Measurements from ENCODE around the gene APC.

The APC gene

DNA sequence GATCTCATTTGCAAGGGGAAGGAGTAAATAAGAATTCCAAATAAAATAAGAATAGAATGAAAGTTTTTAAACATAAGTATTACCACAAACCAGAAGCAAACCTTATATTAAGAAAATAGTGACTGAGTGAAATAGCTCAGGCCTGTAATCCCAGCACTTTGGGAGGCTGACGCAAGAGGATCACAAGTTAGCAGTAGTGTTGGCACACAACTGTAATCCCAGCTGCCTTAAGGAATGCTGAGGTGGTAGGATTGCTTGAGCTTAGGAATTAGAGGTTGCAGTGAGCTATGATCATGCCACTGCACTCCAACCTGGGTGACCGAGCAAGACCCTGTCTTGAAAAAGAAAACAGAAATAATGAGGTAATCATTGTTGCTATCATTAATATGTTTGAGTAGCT, 47.0 kb downstream of the APC start:
- DNase-seq (ENCODE audit: low read depth in 2 of 2), result no peak

DNA sequence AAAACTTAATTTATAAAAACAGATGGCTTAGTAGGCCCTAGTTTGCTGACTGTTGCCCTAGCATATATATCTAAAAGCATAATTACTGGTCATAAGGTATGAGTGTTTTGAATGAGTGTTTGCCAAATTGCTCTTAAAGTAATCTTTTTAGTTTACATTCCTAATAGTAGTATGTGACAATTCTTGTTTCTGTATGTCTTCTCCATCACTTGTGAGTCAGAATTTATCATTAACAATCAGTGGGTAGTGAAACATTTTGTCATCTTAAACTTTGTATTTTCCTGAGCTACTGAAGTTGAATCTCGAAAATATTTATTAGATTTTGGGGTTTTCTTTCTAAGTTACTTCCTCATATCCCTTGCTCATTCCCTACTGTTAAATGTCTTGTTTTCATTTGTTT, 49.6 kb downstream of the APC start:
- DNase-seq (ENCODE audit: low read depth in 2 of 2), result no peak

DNA sequence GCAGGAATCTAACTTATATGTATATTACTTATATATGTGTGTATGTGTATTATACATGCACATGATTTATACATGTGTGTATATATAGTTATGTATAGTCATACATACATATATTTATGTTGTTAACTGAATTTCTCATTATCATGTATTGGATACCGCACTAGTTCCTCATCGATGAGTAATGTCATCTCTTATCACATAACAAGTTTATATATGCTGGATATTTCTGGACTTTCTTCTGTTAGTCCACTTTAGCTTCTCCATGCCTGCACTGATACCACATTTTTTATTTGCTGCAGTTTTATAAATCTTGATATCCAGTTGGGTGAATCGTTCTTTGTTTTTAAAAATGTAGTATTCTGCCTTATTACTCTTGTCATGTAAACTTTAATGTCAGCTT, 50.2 kb downstream of the APC start:
- no peak for DNase-seq (ENCODE audit: low read depth in 2 of 2)

DNA sequence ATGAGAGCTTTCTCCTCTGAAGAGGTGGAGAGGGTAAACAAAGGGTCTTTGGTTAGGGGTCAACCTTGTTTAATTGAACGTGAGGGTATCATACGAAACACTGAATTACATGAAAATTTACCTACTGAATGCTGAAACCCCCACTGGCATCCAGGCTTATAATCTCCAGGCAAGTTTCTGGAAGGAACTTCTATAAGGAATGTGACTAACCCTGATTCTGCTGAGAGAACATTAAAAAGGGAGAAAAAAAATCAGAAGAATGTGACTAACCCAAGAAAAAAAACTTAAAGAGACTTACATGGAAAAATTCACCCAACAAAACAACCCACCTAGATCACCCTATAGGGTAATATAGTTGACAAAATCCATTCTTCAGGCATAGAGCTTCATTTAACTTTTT, 55.5 kb downstream of the APC start:
- DNase-seq (ENCODE audit: low read depth in 2 of 2), result no peak

DNA sequence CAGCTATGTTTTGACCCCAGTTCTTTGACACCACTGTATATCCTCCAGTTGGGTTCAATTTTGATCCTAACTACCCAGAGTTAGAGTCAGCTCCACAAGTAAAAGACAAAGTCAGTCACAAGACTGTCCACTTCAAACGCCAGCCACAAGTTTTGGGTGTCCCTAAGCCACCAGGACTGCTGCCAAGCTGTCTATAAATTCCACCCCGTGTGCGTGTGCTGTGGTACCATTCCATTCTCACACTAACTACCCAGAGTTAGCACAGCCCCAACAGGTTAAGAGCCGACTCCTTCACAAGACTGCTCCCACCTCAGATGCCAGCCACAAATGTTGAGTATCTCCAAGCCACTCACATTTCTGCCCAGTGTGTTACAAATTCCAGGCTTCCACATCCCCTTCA, 56.7 kb downstream of the APC start:
- DNase-seq (ENCODE audit: low read depth in 2 of 2), result no peak

DNA sequence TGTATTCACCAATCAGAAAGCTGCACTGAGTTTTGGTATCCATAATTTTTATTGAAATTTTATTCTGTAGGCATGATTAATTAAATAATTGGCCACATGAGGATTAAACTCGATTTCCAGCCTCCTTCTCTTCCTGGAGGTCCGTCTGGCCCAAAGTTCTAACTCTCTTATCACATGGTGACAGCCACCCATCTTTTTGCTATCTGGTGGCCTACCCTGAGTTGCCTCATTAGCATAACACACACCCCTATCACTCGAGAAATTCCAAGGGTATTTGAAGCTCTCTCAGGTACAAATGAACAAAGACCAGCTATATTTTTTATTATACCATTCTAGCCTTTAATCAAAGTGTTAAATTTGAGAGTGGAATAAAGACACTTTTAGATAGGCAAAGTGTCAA, 57.7 kb downstream of the APC start:
- no peak for DNase-seq (ENCODE audit: low read depth in 2 of 2)

DNA sequence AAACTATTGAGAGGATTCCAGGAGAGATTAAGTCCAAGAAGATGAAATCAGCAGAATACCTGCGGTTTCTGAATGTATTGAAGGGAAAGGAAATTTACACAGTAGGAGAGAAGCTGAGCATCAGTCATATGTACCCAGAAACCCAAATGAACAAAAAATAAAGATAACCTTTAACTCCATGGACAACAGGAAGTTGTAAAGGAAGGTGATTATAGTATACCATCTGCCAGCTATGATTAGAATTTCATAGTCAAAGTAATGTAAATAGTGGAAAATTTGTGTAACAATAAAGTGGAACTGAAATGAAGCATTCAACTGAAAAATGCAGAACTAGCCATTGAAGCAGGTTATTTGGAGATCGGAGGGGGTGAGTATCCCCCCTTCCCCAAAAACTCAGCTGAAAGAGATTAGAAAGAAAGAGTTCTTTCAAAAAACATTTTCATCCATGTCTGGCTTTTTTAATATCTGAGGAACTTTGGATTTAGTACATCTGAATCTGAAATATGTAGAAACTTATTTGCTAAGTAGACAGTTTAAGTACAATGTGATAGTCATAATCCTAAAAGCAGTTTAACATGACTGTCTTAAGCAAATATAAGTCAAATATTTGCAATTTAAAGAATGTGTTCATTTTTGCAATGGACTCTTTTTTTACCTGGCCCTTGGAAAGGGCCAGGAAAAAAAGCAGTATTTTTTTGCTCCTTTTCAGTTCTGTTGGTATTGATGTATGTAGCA, 58.4 kb downstream of the APC start:
- DNase-seq (ENCODE audit: low read depth in 2 of 2), result no peak

DNA sequence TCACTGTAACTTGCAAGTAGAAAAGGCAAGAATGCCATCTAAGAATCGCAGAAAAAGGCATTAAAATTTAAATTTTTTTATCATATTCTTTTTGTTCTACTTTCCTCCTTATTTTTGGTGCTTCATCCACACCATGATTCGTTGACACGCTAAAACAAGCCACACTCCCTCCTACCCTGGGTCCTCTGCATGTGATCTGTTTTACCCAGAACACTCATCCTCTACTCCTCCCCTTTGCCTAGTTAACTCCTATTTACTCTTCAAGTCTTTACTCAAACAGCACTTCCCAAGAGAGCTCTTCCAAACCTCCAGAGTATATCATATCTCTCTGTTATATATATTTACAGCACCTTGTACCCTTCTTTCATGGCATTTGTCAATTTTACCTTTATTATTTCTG, 62.0 kb downstream of the APC start:
- no peak for DNase-seq (ENCODE audit: low read depth in 2 of 2)

DNA sequence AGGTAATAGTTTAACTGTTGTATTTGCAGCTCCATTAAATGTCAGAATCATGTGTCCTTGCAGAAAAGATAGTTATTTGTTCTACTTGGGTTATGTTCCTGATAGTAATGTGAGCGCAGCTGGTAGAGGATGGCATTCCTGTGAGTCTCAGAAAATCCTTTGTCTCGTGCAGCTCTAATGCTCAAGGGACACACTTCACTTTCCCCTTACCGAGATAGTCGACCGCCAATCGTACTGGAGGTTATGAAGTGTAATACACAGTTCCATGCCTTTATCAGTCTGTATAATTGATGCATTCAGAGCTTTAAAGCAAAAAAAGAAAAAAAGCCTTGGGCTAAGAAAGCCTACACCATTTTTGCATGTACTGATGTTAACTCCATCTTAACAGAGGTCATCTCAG, 63.2 kb downstream of the APC start:
- no peak for DNase-seq (ENCODE audit: low read depth in 2 of 2)

DNA sequence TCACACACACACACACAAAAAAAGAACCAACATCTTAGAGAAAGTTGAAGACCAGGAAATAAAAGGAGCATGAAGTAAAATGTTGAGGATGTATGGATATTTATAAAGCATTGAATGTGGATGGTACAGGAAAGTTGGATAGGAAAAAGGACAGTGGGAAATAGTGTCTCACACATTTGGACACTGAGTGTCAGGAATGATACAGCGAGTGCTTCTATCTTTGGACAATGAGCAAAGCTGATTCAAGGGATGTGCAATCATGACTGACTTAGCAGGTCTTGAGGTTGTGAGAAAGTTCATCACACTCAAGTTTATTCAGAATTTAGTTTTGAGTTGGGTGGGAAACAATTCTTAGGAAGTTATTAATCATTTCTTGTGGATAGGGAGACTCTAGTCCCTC, 73.3 kb downstream of the APC start:
- DNase-seq (ENCODE audit: low read depth in 2 of 2), result no peak

DNA sequence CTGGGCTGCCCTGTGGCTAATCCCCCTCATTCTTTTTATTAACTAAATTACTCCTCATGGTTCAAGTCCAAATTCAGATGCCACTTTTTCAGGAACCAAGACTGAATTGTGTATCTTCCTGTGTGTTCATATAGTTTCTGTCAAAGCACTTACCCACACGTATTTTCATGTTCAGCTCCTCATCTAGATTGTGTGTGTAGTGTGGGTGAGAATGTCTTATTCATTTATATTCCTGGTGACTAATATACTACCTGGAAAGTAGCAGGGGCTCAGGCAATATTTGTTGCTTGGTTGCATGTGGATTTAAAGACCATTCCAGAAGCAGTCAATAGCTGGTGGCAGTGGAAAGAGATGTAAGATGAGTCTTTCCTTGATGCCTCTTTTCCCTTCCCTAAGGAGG, 74.9 kb downstream of the APC start:
- DNase-seq (ENCODE audit: low read depth in 2 of 2), result no peak

DNA sequence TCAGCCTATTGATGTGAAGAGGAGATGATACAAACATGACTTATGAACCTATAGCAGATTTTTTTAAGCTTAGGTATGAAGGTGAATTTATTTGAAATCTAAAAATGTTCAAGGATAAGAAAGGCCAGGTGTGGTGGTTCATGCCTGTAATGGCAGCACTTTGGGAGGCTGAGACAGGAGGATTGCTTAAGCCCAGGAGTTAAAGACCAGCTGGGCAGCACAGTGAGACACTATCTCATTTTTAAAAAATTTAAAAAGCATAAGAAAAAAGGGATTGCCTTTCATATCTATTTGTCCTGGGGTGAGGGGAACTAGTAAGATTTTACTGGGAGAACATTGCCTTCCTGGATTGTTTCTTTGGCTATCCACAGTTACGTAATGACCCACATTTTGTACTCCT, 82.6 kb downstream of the APC start:
- no peak for DNase-seq (ENCODE audit: low read depth in 2 of 2)

DNA sequence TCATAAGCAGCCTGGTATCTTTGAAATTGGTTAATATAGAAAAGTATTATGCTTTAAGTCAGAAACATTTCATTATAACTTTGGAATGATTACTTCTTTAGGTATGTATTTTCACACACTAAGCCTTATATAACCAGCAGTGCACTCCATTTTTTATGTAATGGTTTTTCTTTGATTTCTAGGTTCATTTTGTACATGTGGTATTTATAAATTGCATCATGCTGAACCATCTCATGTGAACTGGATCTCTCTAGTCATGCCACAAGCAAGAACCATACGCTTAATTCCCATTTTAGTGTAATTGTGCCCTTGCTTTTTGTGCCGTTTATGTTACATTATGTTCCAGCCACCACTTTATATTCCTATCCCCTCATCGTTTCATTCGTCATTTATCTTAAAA, 84.8 kb downstream of the APC start:
- no peak for DNase-seq (ENCODE audit: low read depth in 2 of 2)

DNA sequence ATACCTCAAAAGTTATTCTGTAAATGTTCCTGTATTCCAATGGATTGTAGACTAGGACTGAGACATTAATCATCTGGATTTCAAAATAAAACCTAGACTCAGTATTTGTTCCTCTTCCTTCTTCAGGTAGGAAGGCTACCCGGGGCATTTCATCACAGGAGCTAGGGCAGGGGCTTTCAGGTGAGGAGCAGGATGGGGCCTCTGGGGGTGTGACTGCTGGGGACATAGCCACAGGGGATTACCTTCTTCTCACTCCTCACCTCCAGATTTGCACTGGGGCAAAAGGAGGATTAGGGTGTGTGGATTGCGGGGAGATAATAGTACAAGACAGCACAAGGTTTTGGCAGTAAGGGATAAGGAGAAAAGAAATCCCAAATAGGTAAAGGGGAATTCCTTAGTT, 85.5 kb downstream of the APC start:
- DNase-seq (ENCODE audit: low read depth in 2 of 2), result no peak

DNA sequence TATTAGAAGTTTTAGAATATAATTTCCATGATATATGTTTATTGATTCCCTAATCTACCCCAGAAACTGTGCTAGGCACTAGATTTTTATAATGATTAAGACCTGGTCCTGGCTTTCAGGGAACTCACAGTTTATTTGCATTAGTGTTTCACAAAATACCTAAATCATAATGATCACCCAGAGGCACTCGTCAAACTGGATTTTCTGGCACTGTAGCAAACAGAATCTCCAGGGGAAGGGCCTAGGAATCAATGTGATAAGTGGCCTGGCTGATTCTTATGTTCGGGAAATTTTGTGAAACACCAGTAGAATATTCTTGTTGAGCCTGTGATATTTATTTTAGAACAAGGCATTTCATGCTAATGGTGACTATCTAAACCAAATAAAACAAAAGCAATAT, 86.0 kb downstream of the APC start:
- no peak for DNase-seq (ENCODE audit: low read depth in 2 of 2)

DNA sequence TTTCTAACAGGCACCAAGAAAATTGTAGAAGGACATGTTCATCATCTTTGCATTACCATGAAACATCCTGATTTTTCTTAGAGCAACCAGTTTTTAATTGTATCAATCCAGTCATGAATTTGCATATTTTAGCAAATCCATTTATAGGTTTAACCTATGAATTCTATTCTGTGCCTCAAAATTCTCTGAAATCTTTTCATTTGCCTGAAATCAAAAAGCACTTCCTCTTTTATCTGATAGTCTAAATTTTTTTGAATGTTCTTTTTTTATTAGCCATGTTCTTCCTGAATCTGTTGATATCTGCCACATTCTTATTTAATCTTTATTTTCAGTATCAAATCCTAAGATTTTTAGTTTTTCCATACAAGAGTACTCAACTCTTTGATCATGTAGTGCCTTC, 86.5 kb downstream of the APC start:
- DNase-seq (ENCODE audit: low read depth in 2 of 2), result no peak

DNA sequence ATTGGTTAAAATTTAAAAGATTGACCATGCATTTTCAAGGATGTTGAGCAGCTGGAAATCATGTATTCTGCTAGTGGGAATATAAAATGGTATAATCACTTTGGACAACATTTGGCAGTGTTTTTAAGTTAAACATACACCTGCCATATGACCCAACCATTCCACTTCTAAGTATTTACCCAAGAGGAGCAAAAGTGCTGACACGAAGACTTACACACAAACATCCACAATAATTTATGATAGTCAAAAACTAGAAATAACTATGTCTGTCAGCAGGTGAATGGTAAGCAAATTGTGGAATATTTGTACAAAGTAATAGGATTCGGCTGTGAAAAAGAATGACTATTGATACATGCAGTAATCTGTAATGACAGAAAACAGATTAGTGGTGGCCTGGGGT, 92.7 kb downstream of the APC start:
- no peak for DNase-seq (ENCODE audit: low read depth in 2 of 2)

DNA sequence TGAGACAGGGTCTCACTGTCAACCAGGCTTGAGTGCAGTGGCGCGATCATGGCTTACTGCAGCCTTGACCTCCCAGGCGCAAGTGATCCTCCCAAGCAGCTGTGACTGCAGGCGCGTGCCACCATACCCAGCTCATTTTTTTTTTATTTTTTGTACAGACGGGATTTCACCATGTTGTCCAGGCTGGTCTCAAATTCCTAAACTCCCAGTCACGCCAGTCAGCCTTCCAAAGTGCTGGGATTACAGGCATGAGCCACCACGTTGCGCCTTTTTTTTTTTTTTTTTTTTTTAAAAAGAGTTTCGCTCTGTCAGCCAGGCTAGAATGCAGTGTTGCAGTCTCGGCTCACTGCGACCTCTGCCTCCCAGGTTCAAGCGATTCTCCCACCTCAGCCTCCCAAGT, 96.3 kb downstream of the APC start:
- no peak for DNase-seq (ENCODE audit: low read depth in 2 of 2)

DNA sequence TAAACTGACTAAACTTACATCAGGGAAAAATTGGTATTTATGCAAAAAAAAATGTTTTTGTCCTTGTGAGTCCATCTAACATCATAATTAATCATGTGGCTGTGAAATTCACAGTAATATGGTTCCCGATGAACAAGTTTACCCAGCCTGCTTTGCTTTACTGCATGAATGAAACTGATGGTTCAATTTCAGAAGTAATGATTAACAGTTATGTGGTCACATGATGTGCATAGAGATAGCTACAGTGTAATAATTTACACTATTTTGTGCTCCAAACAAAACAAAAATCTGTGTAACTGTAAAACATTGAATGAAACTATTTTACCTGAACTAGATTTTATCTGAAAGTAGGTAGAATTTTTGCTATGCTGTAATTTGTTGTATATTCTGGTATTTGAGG, 106.8 kb downstream of the APC start:
- DNase-seq (ENCODE audit: low read depth in 2 of 2), result no peak

DNA sequence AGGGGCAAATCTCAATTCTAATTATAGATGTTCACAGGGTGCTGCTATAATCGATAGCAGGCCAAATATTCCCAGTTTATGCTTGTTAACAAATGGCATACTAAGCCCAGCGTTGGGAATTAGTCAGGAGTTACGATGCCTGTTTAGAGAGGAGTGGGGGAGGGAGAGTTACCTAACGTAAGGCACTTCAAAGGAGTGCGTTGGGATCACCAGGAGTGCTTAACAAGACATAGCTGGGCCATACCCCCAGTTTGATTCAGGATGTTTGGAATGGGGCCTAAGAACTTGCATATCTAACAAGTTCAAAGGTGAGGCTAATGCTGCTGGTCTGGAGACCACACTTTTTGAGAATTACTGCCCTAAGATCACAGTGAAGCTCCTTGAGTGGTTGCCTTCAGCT, 108.9 kb downstream of the APC start:
- no peak for DNase-seq (ENCODE audit: low read depth in 2 of 2)

DNA sequence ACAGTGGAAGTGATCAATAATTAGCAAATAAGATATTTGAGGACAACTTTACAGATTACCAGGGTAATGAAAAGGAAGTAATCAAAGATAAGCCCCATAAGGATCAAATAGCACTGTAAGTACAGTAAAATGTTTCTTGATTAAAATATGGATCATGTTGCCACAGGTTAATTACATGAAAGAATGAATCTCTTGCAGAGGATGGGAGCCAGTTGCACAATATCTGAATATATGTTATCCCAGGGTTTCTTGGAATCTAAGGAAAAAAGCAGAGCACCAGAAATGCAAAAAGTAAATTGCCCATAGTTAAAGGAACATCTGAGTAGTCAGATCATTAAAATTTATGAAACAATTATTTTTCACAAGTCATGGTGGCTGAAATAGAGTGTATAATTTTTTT, 109.6 kb downstream of the APC start:
- no peak for DNase-seq (ENCODE audit: low read depth in 2 of 2)

DNA sequence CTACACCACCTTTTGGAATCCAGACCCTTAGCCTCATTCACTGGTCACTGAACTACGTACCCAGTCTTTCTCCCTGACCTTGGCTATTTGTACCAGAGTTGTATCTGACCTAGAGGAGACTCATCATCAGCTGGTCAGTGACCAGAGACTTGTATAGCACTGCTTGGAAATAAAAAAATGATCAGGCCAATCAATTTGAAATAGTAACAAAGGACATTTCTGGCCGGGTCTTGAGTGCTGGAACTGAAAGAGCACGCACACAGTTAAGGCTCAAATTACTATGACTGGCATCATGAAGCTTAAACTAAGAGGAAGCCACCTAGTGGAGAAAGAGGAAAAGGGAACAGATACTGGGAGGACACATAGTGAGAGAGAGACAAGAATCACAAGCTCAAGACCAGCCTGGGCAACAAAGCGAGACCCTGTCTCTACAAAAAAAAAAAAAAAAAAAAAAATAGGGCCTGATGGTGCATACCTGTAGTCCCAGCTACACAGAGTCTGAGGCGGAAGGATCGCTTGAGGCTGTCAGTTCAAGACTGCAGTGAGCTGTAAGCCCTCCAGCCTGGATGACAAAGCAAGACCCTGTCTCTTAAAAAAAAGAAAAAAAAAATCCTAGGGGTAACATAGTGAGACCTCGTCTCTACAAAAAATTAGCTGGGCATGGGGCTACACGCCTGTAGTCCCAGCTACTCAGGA, 110.6 kb downstream of the APC start:
- DNase-seq (ENCODE audit: low read depth in 2 of 2), result no peak

DNA sequence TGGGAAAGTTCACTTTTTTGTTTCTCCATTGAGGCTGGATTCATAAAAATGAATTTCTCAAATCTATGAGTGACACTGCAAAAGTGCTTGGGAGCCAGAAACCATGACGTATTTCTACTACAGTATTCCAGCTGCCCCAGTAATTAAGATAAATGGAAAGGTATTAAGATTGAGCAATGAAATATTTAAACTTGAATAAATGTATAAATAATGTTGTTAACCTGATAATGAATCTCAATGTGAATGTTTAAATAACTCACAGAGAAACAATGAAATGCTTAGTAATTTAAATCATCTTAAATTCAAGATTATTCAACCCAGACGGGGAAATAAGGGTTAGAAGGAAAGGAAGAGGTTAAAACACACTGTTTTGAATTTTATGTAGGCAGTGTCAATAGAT, 112.2 kb downstream of the APC start:
- DNase-seq (ENCODE audit: low read depth in 2 of 2), result no peak

DNA sequence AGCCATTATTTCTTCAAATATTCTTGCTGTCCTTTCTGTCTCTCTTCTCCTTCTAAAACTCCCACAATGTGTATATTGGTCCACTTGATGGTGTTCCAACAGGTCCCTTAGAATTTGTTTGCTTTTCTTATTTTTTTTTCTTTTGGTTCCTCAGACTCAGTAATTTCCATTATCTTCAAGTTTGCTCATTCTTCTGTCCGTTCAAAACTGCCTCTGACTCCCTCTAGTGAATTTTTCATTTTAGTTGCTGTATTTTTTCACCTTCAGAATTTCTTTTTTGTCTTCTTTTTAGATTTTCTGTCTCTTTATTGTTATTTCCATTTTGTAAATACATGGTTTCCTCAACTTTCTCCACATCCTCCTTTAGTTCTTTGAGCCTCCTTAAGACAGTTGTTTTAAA, 117.0 kb downstream of the APC start:
- no peak for DNase-seq (ENCODE audit: low read depth in 2 of 2)

Measured in stimulated activated CD8-positive, alpha-beta memory T cell treated with anti-CD3 and anti-CD28 coated beads, Interleukin-7, amount 100 ng/mL, for 1 hour (primary cell).